ENCODE data around the gene MCRIP2. TPM values are rescaled to one million over a fixed set of nuclear protein-coding genes. Genes with fewer than 3 reads are reported as not detected.

Gene MCRIP2
- total and polyA plus RNA-seq, 9 of the 15 experiments (the other 6 are each of a cell fraction or from before 2014, with no cell fraction given) = 0.80 to 120 (median 35.2) TPM

GRCh38 chr16:667780-668518 is 26.3 kb downstream of the MCRIP2 start, which contains the start of gene RHOT2 (continued):
- TF ChIP-seq REST (IDR thresholded peaks at IDR 0.05; ENCODE audit: borderline replicate concordance) = peak; percentile 62; the same call in 1 of the 2 replicates
- peak; percentile 78 for TF ChIP-seq REST (CRISPR knock-in tag; IDR thresholded peaks at IDR 0.05; ENCODE audit: low read depth)
- TF ChIP-seq ARID3B (CRISPR knock-in tag; IDR thresholded peaks at IDR 0.05; ENCODE audit: borderline replicate concordance) = no peak
- TF ChIP-seq ZNF512 (tag; IDR thresholded peaks at IDR 0.05) = no peak
- TF ChIP-seq ZNF253 (CRISPR knock-in tag; conservative IDR thresholded peaks at IDR 0.05) = no peak
- no peak for TF ChIP-seq MBD1 (CRISPR knock-in tag; IDR thresholded peaks at IDR 0.05)
- TF ChIP-seq JUND (IDR thresholded peaks at IDR 0.05; ENCODE audit: borderline replicate concordance, low read depth, low read length) = peak; percentile 79
- no peak; the same call in 2 of the 3 replicates for TF ChIP-seq JUND (tag; IDR thresholded peaks at IDR 0.05; ENCODE audit: borderline replicate concordance, low read depth, low read length)
- TF ChIP-seq TCF3 (CRISPR knock-in tag; IDR thresholded peaks at IDR 0.05) = peak; percentile 59; the same call in 1 of the 2 replicates
- TF ChIP-seq KLF1 (tag; IDR thresholded peaks at IDR 0.05) = peak; percentile 68
- peak; percentile 89 for TF ChIP-seq CXXC5 (CRISPR knock-in tag; IDR thresholded peaks at IDR 0.05)
